ENCODE results near the gene SLC8B1. TPM values are rescaled to one million over a fixed set of nuclear protein-coding genes. Genes with fewer than 3 reads are reported as not detected.

The SLC8B1 gene
- polyA plus RNA-seq (2013): 26.6 TPM

DNA sequence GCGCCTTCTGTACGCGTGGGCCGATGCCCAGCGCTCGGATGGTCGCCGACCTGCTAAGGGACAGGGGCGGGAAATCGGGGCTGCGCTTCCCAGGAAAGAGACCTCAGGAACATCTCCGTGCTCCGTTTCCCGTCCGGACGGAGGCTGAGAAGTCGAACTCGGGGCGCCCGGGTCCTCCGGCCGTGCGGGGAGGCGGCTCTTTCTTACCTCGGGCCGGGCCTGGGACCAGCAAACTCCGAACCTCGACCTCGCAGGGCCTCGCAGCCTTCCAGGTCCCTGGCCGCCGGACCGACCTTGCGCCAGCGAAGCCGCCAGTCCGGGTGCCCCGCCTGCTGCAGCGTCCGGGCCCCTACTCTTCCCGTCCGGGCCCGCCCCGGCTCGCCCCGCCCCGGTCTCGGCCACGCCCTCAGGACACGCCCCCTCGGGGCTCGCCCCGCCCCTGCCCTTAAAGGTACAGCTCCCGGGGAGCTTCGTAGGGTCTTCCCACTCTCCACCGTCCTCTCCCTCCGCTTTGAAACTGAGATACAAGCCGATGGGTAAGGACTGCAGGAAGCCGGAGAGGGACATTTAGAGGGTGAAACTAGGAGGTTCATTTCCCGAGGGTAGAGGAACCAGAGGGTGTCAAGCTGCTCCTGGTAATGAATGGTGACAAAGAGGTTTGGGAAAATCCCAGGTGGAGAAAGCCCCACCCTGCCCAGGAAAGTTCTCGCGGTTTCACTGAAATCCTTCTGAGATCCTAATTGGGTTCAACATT lies at the start of gene SLC8B1:
SLC8B1 (minus strand) TSS at position 324 of the 754 bp plus-strand sequence. CDS start 2,231 bp downstream, outside the sequence.
- under 1% methylated on average over 55 of the region's 62 CpGs for WGBS (ENCODE audit: insufficient coverage)
- Histone ChIP-seq H3K27ac (ENCODE audit: insufficient read depth in 1 of 2, low read depth in 1 of 2, low read length in 2 of 2, poor library complexity in 1 of 2, severe bottlenecking in 2 of 2) (peak within 1 kb of the TSS; percentile 18 to 57), H3K27me3 (replicated peaks in 2 of 5; ENCODE audit: control insufficient read depth in 4 of 5, insufficient read depth in 5 of 5, low read length in 4 of 5) (no peaks in the 10 kb centered on the region), H3K4me1 (ENCODE audit: control extremely low read depth in 1 of 4, control insufficient read depth in 4 of 4, insufficient read depth in 4 of 4, low read length in 3 of 4) (peaks cover 3 to 26% (median 20%) of the 10 kb centered on the region in 4 experiments), H3K36me3 (ENCODE audit: control insufficient read depth in 4 of 4, insufficient read depth in 4 of 4, low read length in 3 of 4) (peaks cover 2 to 27% (median 15%) of the 10 kb centered on the region in 4 experiments), H3K4me3 (ENCODE audit: control insufficient read depth in 1 of 7, extremely low read depth in 1 of 7, insufficient read depth in 4 of 7, low read depth in 2 of 7, low read length in 6 of 7) (peak within 1 kb of the TSS; percentile 81 to 95 (median 86)), H3K9me3 (ENCODE audit: control extremely low read depth in 1 of 5, control insufficient read depth in 4 of 5, insufficient read depth in 2 of 5, low read depth in 1 of 5, low read length in 4 of 5) (no peaks in the 10 kb centered on the region)
- DNase-seq: peak; percentile 62 to 74 (median 70)
- ChIA-PET POLR2A (no interaction called here), CTCF (interaction anchor here (1.0 to 1.4 kb wide), 3 partner anchors 16 to 90 kb away, joined by 3 to 4 read pairs (median 4); no protein-coding TSS in a partner anchor)

DNA sequence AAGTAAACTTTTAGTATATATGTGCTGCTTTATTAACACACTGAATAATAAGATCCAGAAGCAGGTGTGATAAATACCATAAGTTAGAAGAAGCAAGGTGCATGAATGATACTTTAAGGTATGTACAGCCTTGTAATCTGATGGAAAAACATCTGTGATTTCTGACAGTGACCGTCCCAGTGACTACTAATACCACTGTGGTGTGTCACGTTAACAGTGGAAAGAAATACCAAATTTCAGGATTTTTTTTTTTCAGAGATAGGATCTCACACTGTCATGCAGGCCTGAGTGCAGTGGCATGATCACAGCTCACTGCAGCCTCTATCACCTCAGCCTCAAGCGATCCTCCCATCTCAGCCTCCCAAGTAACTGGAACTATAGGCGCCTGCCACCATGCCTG lies 47.3 kb upstream of the SLC8B1 start:
- Histone ChIP-seq H3K27ac (ENCODE audit: insufficient read depth in 1 of 2, low read depth in 1 of 2, low read length in 2 of 2, poor library complexity in 1 of 2, severe bottlenecking in 2 of 2) (no peak overlapping the region), H3K4me1 (ENCODE audit: control extremely low read depth in 1 of 4, control insufficient read depth in 4 of 4, insufficient read depth in 4 of 4, low read length in 3 of 4) (peaks cover 0 to 3% (median 0%) of the 10 kb centered on the region in 4 experiments), H3K9me3 (ENCODE audit: control extremely low read depth in 1 of 5, control insufficient read depth in 4 of 5, insufficient read depth in 2 of 5, low read depth in 1 of 5, low read length in 4 of 5) (no peaks in the 10 kb centered on the region), H3K36me3 (ENCODE audit: control insufficient read depth in 4 of 4, insufficient read depth in 4 of 4, low read length in 3 of 4) (peaks cover 0 to 26% (median 8%) of the 10 kb centered on the region in 4 experiments), H3K27me3 (replicated peaks in 2 of 5; ENCODE audit: control insufficient read depth in 4 of 5, insufficient read depth in 5 of 5, low read length in 4 of 5) (no peaks in the 10 kb centered on the region), H3K4me3 (ENCODE audit: control insufficient read depth in 1 of 7, extremely low read depth in 1 of 7, insufficient read depth in 4 of 7, low read depth in 2 of 7, low read length in 6 of 7) (no peak overlapping the region)
- no peak for DNase-seq
- WGBS (ENCODE audit: insufficient coverage): 100% methylated on average over 3 of the region's 4 CpGs
- CTCF ChIA-PET: interaction anchor here (1.9 kb wide), 1 partner anchor 12 kb away, joined by 4 read pairs; no protein-coding TSS in a partner anchor
- POLR2A ChIA-PET: no interaction called here

DNA sequence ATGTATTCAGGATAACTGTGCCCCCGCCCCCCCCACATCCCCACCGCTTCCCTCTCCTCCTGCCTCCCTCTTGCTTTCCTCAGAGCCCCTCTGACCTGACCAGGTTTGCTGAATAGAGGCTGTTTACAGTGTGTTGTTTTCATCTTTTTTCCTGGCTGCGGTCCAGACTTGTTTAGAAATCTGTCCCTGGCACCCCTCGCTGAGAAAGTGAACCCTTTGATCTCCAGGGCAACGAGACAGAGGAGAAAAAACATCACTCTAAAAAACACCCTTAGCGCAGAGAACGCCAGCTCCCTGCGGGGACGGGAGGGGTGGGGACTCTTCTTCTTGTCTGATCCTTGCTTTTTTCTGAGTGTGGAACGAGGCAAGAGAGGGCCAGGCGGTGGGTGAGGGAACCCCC lies 46.3 kb upstream of the SLC8B1 start:
- H3K9me3 ChIP-seq (ENCODE audit: control extremely low read depth in 1 of 5, control insufficient read depth in 4 of 5, insufficient read depth in 2 of 5, low read depth in 1 of 5, low read length in 4 of 5): no peaks in the 10 kb centered on the region
- no peaks in the 10 kb centered on the region for H3K27me3 ChIP-seq (replicated peaks in 2 of 5; ENCODE audit: control insufficient read depth in 4 of 5, insufficient read depth in 5 of 5, low read length in 4 of 5)
- WGBS (ENCODE audit: insufficient coverage): 97% methylated on average over 6 of the region's 11 CpGs
- POLR2A ChIA-PET: no interaction called here
- H3K4me1 ChIP-seq (ENCODE audit: control extremely low read depth in 1 of 4, control insufficient read depth in 4 of 4, insufficient read depth in 4 of 4, low read length in 3 of 4): peaks cover 0 to 3% (median 0%) of the 10 kb centered on the region in 4 experiments
- no peak for DNase-seq
- CTCF ChIA-PET: no interaction called here
- H3K36me3 ChIP-seq (ENCODE audit: control insufficient read depth in 4 of 4, insufficient read depth in 4 of 4, low read length in 3 of 4): peaks cover 0 to 24% (median 6%) of the 10 kb centered on the region in 4 experiments
- H3K27ac ChIP-seq (ENCODE audit: insufficient read depth in 1 of 2, low read depth in 1 of 2, low read length in 2 of 2, poor library complexity in 1 of 2, severe bottlenecking in 2 of 2): no peak overlapping the region
- no peak overlapping the region for H3K4me3 ChIP-seq (ENCODE audit: control insufficient read depth in 1 of 7, extremely low read depth in 1 of 7, insufficient read depth in 4 of 7, low read depth in 2 of 7, low read length in 6 of 7)

DNA sequence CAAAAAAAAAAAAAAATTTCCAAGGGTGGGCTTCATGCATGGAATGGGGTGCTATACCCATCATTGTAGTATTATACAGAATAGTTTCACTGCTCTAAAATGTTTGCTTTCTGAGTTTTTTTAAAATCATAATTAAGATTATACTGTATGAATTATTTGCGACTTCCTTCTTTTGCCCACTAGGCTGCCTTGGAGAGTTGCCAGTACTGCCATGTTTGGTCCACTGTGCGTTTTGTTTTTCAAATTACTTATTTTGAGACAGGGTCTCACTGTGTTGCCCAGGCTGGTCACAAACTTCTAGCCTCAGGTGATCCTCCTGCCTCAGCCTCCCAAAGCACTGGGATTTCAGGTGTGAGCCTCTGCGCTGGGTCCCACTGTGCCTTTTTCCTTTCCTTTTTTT lies 43.4 kb upstream of the SLC8B1 start:
- ChIA-PET CTCF (interaction anchor here (1.0 kb wide), 1 partner anchor 15 kb away, joined by 3 read pairs; no protein-coding TSS in a partner anchor), POLR2A (no interaction called here)
- peak; percentile 33 to 71 (median 67) for DNase-seq
- WGBS (ENCODE audit: insufficient coverage): 0% methylated on average over 1 of the region's 3 CpGs
- Histone ChIP-seq H3K9me3 (ENCODE audit: control extremely low read depth in 1 of 5, control insufficient read depth in 4 of 5, insufficient read depth in 2 of 5, low read depth in 1 of 5, low read length in 4 of 5) (no peaks in the 10 kb centered on the region), H3K27ac (ENCODE audit: insufficient read depth in 1 of 2, low read depth in 1 of 2, low read length in 2 of 2, poor library complexity in 1 of 2, severe bottlenecking in 2 of 2) (no peak overlapping the region), H3K4me3 (ENCODE audit: control insufficient read depth in 1 of 7, extremely low read depth in 1 of 7, insufficient read depth in 4 of 7, low read depth in 2 of 7, low read length in 6 of 7) (no peak overlapping the region), H3K36me3 (ENCODE audit: control insufficient read depth in 4 of 4, insufficient read depth in 4 of 4, low read length in 3 of 4) (peaks cover 0 to 26% (median 9%) of the 10 kb centered on the region in 4 experiments), H3K27me3 (replicated peaks in 2 of 5; ENCODE audit: control insufficient read depth in 4 of 5, insufficient read depth in 5 of 5, low read length in 4 of 5) (no peaks in the 10 kb centered on the region), H3K4me1 (ENCODE audit: control extremely low read depth in 1 of 4, control insufficient read depth in 4 of 4, insufficient read depth in 4 of 4, low read length in 3 of 4) (peaks cover 0 to 3% (median 0%) of the 10 kb centered on the region in 4 experiments)

DNA sequence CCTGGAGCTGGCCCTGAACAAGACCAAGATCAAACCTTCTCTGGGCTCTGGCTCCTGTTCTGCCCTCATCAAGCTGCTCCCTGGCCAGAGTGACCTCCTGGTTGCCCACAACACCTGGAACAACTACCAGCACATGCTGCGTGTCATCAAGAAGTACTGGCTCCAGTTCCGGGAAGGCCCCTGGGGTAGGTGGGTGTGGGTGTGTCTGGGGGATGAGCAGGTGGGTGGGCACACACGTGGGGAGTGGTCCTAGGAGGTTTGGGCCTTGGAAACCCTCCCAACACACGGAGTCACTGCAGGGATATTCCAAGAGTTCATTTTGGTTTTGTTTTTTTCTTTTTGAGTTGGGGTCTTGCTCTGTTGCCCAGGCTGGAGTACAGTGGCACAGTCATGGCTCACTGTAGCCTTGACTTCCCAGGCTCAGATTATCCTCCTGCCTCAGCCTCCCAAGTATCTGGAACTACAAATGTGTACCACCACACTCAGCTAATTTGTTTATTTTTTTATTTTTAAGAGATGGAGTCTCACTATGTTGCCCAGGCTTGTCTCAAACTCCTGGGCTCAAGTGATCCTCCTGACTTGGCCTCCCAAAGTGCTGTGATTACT lies 40.0 kb upstream of the SLC8B1 start:
- ChIA-PET CTCF (interaction anchor here (1.8 kb wide), 1 partner anchor 50 kb away, joined by 4 read pairs; no protein-coding TSS in a partner anchor), POLR2A (no interaction called here)
- Histone ChIP-seq H3K9me3 (ENCODE audit: control extremely low read depth in 1 of 5, control insufficient read depth in 4 of 5, insufficient read depth in 2 of 5, low read depth in 1 of 5, low read length in 4 of 5) (no peaks in the 10 kb centered on the region), H3K27me3 (replicated peaks in 2 of 5; ENCODE audit: control insufficient read depth in 4 of 5, insufficient read depth in 5 of 5, low read length in 4 of 5) (no peaks in the 10 kb centered on the region), H3K36me3 (ENCODE audit: control insufficient read depth in 4 of 4, insufficient read depth in 4 of 4, low read length in 3 of 4) (peaks cover 0 to 19% (median 6%) of the 10 kb centered on the region in 4 experiments), H3K4me3 (ENCODE audit: control insufficient read depth in 1 of 7, extremely low read depth in 1 of 7, insufficient read depth in 4 of 7, low read depth in 2 of 7, low read length in 6 of 7) (no peak overlapping the region), H3K4me1 (ENCODE audit: control extremely low read depth in 1 of 4, control insufficient read depth in 4 of 4, insufficient read depth in 4 of 4, low read length in 3 of 4) (peaks cover 0 to 3% (median 0%) of the 10 kb centered on the region in 4 experiments), H3K27ac (ENCODE audit: insufficient read depth in 1 of 2, low read depth in 1 of 2, low read length in 2 of 2, poor library complexity in 1 of 2, severe bottlenecking in 2 of 2) (no peak overlapping the region)
- WGBS (ENCODE audit: insufficient coverage): 100% methylated on average over 4 of the region's 4 CpGs
- no peak for DNase-seq

DNA sequence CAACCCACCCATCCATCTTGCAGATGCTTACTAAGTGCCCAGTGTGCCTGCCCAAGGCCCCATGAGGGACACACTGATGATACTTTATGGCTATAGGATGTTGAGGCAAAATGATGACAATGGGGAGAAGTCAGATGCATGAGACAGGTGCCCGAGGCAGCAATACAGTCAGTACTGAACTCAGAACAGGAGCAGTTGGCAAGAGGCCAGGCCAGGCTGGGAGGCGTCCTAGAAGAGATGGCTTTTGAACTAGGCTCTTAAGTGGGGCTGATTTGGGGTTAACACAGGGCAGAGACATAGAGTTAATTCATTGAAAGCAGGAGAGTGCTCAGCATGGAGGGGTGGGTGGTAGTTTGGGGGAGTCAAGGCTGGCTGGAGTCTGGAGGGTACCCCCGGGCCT lies 39.1 kb upstream of the SLC8B1 start:
- H3K4me3 ChIP-seq (ENCODE audit: control insufficient read depth in 1 of 7, extremely low read depth in 1 of 7, insufficient read depth in 4 of 7, low read depth in 2 of 7, low read length in 6 of 7): no peak overlapping the region
- DNase-seq: no peak
- peaks cover 0 to 19% (median 6%) of the 10 kb centered on the region in 4 experiments for H3K36me3 ChIP-seq (ENCODE audit: control insufficient read depth in 4 of 4, insufficient read depth in 4 of 4, low read length in 3 of 4)
- 96% methylated on average over 2 of the region's 3 CpGs for WGBS (ENCODE audit: insufficient coverage)
- H3K9me3 ChIP-seq (ENCODE audit: control extremely low read depth in 1 of 5, control insufficient read depth in 4 of 5, insufficient read depth in 2 of 5, low read depth in 1 of 5, low read length in 4 of 5): no peaks in the 10 kb centered on the region
- ChIA-PET CTCF (no interaction called here), POLR2A (no interaction called here)
- H3K4me1 ChIP-seq (ENCODE audit: control extremely low read depth in 1 of 4, control insufficient read depth in 4 of 4, insufficient read depth in 4 of 4, low read length in 3 of 4): peaks cover 0 to 3% (median 0%) of the 10 kb centered on the region in 4 experiments
- H3K27ac ChIP-seq (ENCODE audit: insufficient read depth in 1 of 2, low read depth in 1 of 2, low read length in 2 of 2, poor library complexity in 1 of 2, severe bottlenecking in 2 of 2): no peak overlapping the region
- no peaks in the 10 kb centered on the region for H3K27me3 ChIP-seq (replicated peaks in 2 of 5; ENCODE audit: control insufficient read depth in 4 of 5, insufficient read depth in 5 of 5, low read length in 4 of 5)

DNA sequence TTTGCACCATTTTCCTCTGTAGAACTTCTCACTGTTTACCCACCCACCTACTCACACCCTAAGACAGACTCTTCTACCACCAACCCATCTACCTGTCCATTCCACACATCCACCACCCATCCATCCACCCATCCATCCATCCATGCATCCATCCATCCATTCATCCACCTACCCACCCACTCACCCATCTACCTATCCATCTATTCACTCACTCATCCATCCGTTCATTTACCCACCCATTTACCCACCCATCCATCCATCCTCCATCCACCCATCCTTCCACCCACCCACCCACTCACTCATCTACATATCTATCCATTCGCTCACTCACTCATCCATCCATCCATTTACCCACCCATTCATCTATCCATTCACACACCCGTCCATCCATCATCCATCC lies 38.5 kb upstream of the SLC8B1 start:
- DNase-seq: no peak
- Histone ChIP-seq H3K4me3 (ENCODE audit: control insufficient read depth in 1 of 7, extremely low read depth in 1 of 7, insufficient read depth in 4 of 7, low read depth in 2 of 7, low read length in 6 of 7) (no peak overlapping the region), H3K36me3 (ENCODE audit: control insufficient read depth in 4 of 4, insufficient read depth in 4 of 4, low read length in 3 of 4) (peaks cover 0 to 19% (median 6%) of the 10 kb centered on the region in 4 experiments), H3K27ac (ENCODE audit: insufficient read depth in 1 of 2, low read depth in 1 of 2, low read length in 2 of 2, poor library complexity in 1 of 2, severe bottlenecking in 2 of 2) (no peak overlapping the region), H3K27me3 (replicated peaks in 2 of 5; ENCODE audit: control insufficient read depth in 4 of 5, insufficient read depth in 5 of 5, low read length in 4 of 5) (no peaks in the 10 kb centered on the region), H3K9me3 (ENCODE audit: control extremely low read depth in 1 of 5, control insufficient read depth in 4 of 5, insufficient read depth in 2 of 5, low read depth in 1 of 5, low read length in 4 of 5) (no peaks in the 10 kb centered on the region), H3K4me1 (ENCODE audit: control extremely low read depth in 1 of 4, control insufficient read depth in 4 of 4, insufficient read depth in 4 of 4, low read length in 3 of 4) (peaks cover 0 to 3% (median 0%) of the 10 kb centered on the region in 4 experiments)
- WGBS (ENCODE audit: insufficient coverage): 100% methylated on average over 1 of the region's 3 CpGs
- POLR2A ChIA-PET: no interaction called here
- CTCF ChIA-PET: no interaction called here
